Skin of body (tissue), 2 donors: ENCODE data around the gene MRPL44. TPM values are rescaled to one million over a fixed set of nuclear protein-coding genes. Genes with fewer than 3 reads are reported as not detected.
A peak's percentile ranks its signal among the peaks of the same experiment; 100 is the strongest.

ENCODE experiments used
- DNase-seq: peaks from one replicate; lab custom pipeline; 2025; lab: John Stamatoyannopoulos, UW
- total RNA-seq: library from RNA; depleted of rRNA; stranded (reverse); fragments of >200 nt; gene quantifications from one replicate; pipeline ENCODE4 v1.2.3, GENCODE V29; 2014

MRPL44 gene
- total RNA-seq, result 20.6 TPM

DNA sequence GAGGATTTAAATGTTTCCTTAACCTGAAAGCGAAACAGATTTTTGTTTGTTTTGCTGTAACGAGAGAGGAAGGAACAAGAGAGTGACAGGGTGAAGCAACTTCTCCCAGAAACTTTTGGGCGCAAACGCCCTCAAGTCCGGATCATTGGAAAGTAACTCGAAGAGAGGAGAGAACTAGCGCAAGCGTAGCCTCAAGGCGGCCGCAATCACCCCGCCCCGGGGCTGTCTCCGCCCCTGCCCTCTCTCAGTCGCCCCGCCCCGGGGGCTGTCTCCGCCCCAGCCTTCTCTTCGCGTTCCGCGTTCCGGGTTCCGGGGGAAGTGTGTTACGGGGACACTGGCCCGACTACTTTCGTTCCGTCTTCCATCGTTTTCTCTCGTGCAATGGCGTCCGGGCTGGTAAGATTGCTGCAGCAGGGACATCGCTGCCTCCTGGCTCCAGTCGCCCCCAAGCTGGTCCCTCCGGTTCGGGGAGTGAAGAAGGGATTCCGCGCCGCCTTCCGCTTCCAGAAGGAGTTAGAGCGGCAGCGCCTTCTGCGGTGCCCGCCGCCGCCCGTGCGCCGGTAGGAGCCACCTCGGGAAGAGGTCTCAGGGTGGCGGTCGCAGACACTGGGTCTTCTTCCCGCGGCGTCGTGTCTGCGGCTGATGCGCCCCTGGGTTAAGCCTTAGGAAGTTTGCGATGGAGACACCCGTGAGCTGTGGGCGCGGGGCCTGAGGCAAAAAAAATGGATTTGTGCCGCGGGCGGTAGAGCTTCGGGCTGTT is at the start of gene MRPL44:
Gene MRPL44 (plus strand): TSS at position 372 of the 760 bp plus-strand sequence. CDS start 10 bp downstream, at position 382.
- peak; percentile 95 for DNase-seq

DNA sequence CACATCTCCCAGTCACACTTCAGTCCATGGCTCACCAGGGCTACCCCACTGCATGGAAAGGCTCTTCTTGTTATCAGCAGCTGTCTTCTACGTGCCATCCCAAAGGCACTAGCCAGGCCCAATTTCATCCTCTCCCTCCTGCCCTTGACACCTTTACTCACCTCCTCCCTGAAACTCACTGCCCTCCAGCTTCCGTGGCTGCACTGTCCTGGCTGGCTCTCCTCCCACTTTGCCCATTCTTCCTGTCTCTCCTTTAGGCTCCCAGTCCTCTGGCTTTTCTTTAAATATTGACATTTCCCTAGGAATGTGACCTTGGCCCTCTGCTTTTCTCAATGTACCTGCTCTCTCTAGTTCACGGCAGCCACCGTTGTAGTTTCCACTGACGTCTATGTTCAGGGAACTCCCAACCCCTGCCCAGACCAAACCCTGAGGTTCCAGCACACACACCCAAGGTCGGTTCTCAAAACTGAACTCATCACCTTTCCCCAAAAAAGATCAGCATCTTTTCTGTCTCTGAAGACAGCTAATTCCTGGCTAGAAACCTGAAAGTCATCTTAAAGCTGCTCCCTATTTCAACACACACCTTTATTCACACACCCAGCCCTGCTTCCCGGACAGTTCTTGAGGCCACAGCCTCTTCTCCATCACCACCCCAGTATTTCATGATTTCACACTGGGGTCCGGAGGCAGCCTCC is 48.8 kb upstream of the MRPL44 start:
- DNase-seq, result no peak

DNA sequence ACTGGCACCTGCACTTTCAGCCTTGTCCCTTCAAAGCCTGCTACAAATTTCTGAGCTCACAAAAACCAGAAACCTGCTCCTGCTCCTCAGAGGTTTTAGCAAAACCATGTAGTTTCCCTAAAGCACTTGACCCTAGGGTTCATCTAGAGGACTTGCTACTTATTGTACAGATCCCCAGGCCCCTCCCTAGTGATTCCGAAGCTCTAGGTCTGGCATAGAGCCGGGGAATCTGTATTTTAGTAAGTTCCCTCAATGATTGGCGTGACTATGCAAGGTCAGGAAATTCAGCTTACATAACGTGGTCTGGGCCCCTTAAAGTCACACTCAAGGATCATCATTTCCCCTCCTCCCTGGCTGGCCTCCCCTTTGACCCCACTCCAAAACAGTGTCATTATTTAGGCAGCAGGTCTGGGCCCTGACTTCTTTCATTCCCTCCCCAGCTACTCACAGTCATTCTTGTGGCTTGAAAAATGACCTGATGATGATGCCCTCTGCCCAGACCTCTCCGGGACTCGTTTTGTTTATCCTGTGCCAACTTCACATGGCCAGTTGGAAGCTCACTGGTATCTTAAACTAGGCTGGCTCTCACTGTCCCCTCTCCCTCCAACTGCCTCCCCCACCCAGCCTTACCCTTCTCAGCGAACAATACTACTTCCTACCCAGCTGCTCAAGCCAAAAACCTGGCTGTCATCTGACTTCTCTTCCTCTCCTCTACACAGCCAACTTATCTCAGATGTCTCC is 48.1 kb upstream of the MRPL44 start:
- DNase-seq, result no peak

DNA sequence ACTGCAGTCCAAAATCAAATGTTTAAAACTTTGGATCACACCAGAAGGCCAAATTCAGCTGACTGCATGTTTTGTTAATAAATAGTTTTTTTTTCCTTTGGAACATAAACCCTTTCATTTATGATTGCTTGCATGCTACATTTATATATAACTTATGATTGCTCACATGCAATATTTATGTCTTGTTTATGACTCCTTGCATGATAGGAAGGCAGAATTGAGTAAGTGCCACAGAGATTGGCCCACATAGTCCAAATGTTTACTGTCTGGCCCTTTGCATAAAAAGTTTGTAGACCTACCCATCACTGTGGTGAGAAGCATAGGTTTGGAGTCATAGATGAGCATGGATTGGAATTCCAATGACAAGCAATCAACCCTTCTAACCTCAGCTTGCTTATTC is 42.9 kb upstream of the MRPL44 start:
- DNase-seq, result no peak

DNA sequence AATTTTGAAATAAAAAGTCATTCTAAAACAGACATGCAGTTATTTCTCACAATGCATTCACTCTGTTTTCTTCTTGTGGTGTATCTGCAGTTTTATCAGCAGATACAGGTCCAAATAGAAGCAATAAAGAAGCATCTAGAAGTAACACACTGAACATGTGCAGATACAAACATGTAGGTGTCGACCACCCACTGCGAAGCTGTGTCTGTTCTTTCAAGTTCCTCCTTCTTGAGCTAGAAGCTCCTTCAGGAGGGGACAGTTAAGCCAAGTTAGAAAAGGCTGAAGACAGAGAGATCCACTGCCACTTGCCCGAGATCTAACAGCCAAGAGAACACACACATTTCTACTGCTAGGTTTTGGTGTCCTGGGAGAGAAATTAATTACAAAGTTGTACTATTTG is 42.2 kb upstream of the MRPL44 start:
- DNase-seq, result no peak

DNA sequence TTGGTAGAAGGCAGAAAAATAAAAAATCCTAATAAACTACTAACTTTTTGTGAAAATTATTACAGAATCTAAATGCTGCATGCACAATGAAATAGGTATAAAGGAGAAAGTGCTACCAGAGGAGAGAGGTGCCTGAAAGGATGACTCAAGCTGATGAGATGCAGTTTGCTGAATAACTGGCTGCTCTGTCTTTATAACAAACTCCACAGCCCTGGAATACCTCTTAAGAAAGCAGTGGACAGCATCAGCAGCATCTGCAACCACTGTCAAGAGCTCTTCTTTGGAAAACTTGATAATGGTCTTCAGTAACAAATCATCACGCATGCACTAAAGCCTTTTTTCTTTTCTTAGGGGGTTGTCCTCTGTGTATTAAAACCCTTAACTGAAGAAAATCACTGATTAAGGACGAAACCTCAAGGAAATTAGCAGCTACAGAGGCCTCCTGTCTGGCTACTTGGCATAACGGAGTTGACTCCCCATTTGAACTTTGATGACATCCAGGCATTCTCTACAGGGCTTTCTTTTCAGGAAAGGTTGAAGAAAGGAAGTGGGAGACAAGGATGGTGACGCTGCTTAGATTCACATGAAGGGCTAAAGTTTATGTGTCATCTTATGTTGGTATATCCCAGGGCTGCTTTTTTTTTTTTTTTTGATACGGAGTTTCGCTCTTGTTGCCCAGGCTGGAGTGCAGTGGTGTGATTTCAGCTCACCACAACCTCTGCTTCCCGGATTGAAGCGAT is 40.9 kb upstream of the MRPL44 start:
- no peak for DNase-seq

- DNase-seq, result no peak
These were observed 38.6 kb upstream of the MRPL44 start for GRCh38 chr2:223918671-223919134.

GRCh38 chr2:223920109-223920508 is 37.2 kb upstream of the MRPL44 start:
- DNase-seq, result no peak

- no peak for DNase-seq
These were observed 36.1 kb upstream of the MRPL44 start for GRCh38 chr2:223921204-223921603.

GRCh38 chr2:223922308-223922707 is 35.0 kb upstream of the MRPL44 start:
- DNase-seq, result no peak

DNA sequence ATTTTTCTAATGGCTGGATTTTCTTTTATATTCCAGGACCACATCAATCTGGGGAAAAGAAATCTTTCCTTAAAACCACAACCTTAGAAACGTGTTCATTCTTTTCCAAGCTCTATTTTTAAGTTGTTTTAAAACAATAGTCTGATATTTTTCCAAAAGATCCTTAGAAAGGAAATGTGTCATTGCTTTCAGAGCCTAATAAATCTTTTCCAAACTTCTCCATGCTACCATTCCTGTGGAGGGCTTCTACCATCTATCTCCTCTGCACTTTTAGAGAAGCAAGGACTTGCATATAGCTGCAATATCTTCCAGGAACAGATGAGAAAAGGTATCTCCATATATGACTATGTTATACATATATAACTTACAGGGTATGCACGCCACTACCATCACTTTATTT is 33.3 kb upstream of the MRPL44 start:
- no peak for DNase-seq

GRCh38 chr2:223925106-223925505 is 32.2 kb upstream of the MRPL44 start:
- DNase-seq, result no peak

- no peak for DNase-seq
These were observed 28.9 kb upstream of the MRPL44 start for GRCh38 chr2:223928113-223929006.

DNA sequence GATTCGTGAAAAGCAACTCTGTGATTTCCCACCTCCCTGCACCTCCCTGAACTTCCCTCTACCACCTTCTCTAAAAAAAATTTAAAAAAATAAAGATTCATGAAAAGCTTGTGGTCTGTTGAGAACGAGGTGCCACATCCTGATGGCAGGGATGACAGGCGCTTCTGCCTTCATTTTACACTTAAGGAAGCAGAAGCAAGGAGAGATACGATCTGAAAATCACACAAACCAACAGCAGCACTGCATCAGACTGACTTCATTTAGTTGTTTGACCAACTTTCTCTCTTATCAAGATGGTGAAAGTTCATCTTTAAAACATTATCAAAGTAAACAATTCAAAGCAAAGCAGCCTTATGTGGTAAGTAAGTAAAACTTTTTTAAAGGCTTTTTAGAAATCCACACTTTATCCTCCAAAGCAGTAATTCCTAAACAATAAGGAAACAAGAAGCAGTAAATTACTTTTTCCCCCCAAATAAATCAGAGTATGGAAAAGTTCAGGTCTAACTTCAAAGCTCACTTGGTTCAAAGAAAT is 27.6 kb upstream of the MRPL44 start:
- DNase-seq, result no peak

DNA sequence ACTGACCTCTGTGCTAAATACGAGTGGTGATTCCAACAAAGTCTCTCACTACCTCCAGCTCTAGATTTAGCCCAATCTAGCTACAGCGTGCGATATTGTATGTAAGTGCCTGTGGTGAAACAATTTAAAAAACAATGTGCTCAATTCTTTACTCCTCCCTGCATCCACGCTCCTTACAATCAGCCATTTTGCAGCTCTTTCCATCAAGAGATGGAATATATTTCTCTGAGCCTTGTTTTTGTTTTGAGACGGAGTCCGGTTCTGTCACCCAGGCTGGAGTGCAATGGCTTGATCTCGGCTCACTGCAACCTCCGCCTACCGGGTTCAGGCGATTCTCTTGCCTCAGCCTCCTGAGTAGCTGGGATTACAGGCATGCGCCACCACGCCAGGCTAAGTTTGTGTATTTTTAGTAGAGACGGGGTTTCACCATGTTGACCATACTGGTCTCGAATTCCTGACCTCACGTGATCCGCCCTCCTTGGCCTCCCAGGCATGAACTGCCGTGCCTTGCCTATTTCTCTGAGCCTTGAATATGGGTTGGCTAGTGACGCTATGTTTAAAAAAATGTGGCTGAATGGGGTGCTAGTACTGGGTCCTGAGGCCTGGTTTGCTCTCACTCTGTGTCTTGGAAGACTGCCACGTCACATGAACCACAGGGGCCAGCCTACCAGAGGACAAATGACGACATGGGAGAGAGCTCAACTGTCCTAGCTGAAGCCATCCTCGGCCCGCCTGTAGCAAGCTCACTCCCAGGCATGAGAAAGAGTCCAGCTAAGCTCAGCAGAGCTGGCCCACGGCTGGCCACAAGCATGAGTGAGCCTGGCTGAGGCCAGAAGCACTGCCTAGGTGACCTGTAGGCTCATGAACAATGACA is 26.9 kb upstream of the MRPL44 start:
- DNase-seq, result no peak

DNA sequence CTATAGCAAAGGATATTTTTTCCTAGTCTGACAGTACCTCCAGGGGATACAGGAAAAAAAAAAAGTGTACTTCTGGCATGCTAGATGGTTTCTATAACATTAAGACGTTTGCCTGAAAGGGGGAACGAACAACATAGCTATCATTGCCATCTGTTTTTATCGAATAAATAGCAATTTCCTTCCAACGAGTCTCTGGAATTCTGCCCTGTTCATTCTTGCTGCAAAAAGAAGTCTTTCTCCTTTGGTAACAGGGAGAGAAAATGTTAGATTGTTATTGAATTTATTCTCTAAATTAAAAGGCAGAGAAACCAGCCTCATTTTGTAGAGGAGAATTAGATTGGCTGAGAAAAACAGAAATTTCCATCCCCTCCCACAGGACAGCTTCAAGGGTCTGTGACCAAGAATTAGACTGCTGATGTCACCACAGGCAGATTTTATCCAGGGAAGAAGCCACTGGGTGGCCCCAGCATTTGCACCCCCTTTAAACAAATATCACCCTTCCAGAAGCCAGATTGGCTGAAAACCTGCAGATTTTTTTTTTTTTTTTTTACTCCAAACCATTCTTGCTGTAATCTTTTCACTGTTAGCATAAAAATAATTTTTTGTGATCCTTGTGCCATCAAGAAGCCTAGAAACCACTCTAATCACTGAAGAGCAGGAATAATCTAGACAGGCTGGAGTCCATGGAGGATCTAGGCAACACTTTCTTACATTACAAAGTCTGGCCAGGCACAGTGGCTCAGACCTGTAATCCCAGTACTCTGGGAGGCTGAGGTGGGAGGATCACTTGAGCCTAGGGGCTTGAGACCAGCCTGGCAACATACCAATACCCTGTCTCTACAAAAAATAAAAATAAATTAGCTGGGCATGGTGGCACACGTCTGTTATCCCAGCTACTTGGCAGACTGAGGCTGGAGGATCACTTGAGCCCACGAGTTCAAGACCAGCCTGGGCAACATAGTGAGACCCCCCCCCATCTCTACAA is 24.2 kb upstream of the MRPL44 start:
- DNase-seq, result peak; percentile 29

GRCh38 chr2:223934870-223935269 is 22.4 kb upstream of the MRPL44 start:
- DNase-seq, result no peak
